Measurements from ENCODE around the gene PTPRB.

Gene PTPRB

DNA sequence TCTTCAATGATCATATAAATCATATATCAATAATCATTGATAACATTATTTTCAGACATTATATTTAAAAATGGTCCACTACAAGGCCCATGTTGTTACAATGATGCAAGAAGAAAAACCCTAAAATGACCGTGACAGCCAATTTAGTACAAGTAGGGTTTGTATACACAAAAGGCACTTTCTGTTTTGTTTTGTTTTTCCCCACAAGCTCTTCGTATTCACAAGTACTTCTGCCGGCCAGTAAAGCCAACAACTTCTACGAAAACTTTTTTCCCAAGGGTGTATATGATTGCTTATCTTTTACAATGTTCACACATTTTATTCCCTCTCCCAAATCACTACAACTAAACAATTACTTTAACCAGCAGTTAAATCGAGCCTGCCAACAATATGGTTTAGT, 9.6 kb downstream of the PTPRB start:
- TF ChIP-seq SPI1 (IDR thresholded peaks at IDR 0.05; ENCODE audit: low read depth, low read length), result no peak
- no peak for TF ChIP-seq POU2F2 (IDR thresholded peaks at IDR 0.05; ENCODE audit: low read depth, low read length)
- no peak for TF ChIP-seq POLR2AphosphoS5 (IDR thresholded peaks at IDR 0.05; ENCODE audit: low read depth, low read length)
- TF ChIP-seq POLR2A (IDR thresholded peaks at IDR 0.05; ENCODE audit: low read depth, low read length), result no peak
- TF ChIP-seq TAF1 (IDR thresholded peaks at IDR 0.05; ENCODE audit: low read depth, low read length), result no peak
- no peak for TF ChIP-seq PAX5 (IDR thresholded peaks at IDR 0.05; ENCODE audit: insufficient read depth, low read length, severe bottlenecking)
- FAIRE-seq (no peak), DNase-seq (ENCODE audit: insufficient read length, low spot score) (no peak)

DNA sequence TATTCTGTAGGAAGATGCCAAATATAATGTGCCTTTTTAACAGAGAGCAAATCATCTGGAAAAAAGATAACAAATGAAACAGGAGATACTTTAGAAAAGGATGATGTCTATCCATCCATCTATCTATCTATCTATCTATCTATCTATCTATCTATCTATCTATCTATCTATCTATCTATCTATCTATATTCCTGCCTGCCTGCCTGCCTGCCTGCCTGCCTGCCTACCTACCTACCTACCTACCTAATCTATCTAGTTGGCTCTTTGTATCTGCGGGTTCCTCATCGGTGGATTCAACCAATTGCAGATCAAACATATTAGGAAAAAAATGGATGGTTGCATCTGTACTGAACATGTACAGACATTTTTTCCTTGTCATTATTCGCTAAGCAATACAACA, 11.0 kb downstream of the PTPRB start:
- no peak for DNase-seq (ENCODE audit: insufficient read length, low spot score)
- no peak for FAIRE-seq
- no peak for TF ChIP-seq POLR2AphosphoS5 (IDR thresholded peaks at IDR 0.05; ENCODE audit: low read depth, low read length)

DNA sequence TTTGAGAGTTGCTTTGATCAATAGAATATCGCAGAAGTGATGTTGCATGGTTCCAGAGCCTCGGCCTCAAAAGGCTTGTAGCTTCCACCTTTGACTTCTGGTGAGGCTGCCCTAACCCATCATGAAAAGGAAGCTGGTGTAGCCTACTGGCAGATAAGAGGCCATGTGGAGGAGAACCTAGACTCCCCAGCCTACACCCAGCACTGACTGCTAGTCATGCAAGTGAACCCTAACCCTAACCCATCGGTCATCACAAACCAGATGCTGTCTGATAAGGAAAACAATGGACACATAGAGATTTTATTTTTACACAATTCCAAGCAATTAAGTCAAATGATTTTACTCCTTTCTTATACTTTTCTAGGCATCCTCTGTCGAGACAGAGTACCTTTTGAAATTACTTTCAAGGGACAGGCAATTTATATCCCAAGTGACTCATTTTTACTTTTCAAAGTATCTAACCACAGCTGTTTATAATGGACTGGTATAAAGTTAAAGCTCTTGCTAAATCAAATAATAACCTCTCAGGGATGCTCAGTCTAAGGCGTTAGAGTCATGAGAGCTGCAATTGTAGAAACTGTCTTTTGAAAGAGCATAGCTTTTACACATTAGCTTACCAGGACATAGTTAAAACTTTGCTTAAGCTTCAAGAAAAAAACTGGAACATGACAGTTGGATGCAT, 17.6 kb downstream of the PTPRB start:
- TF ChIP-seq POU2F2 (IDR thresholded peaks at IDR 0.05; ENCODE audit: low read depth, low read length) (no peak), PAX5 (IDR thresholded peaks at IDR 0.05; ENCODE audit: insufficient read depth, low read length, severe bottlenecking) (no peak), SPI1 (IDR thresholded peaks at IDR 0.05; ENCODE audit: low read depth, low read length) (no peak), TAF1 (IDR thresholded peaks at IDR 0.05; ENCODE audit: low read depth, low read length) (no peak), POLR2A (IDR thresholded peaks at IDR 0.05; ENCODE audit: low read depth, low read length) (no peak)

DNA sequence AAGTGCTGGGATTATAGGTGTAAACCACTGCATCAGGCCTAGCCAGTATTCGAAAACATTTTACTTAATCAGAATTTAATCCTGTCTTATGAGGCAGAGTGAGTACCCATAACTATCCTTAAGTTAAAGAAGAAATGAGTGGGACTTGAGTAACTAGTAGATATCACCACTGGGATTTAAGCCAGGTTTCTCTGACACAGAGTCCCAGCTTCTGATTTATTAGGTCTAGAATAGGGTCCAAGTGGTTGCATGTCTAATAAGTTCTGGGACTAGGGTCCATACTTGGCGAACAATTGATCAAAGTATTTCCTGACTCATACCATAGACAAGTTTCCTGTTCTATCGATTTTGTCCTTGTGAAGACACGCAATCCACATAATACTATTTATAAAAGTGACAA, 18.9 kb downstream of the PTPRB start:
- no peak for TF ChIP-seq TAF1 (IDR thresholded peaks at IDR 0.05; ENCODE audit: low read depth, low read length)
- TF ChIP-seq POLR2AphosphoS5 (IDR thresholded peaks at IDR 0.05; ENCODE audit: low read depth, low read length), result no peak
- TF ChIP-seq POLR2A (IDR thresholded peaks at IDR 0.05; ENCODE audit: low read depth, low read length), result no peak
- no peak for TF ChIP-seq SPI1 (IDR thresholded peaks at IDR 0.05; ENCODE audit: low read depth, low read length)
- no peak for TF ChIP-seq POU2F2 (IDR thresholded peaks at IDR 0.05; ENCODE audit: low read depth, low read length)
- TF ChIP-seq PAX5 (IDR thresholded peaks at IDR 0.05; ENCODE audit: insufficient read depth, low read length, severe bottlenecking), result no peak
- FAIRE-seq, result no peak
- no peak for DNase-seq (ENCODE audit: insufficient read length, low spot score)

More for the DNA sequence above, 17.6 kb downstream of the PTPRB start:
- FAIRE-seq (no peak), DNase-seq (ENCODE audit: insufficient read length, low spot score) (no peak)

DNA sequence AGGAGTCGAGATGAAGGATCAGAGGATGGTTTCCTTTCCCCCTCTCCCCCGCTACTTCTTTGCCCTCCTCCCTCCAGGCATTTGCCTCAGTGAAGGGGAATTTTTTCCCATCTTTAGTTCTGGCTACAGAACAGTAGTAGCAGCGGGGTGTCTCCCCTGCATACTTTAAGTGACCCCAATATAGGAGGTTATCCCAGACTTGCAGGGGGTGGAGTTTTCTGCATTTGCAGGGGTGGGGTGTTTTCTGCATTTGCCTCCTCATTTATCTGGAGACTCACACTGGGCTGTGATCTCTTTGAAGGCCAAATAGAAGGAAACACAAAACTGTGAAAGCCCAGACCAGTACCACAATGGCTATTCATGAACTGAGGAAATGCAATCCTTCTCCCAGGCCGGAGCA, 19.8 kb downstream of the PTPRB start:
- no peak for FAIRE-seq
- no peak for DNase-seq (ENCODE audit: insufficient read length, low spot score)
- TF ChIP-seq POLR2AphosphoS5 (IDR thresholded peaks at IDR 0.05; ENCODE audit: low read depth, low read length) (no peak), POU2F2 (IDR thresholded peaks at IDR 0.05; ENCODE audit: low read depth, low read length) (no peak), POLR2A (IDR thresholded peaks at IDR 0.05; ENCODE audit: low read depth, low read length) (no peak)

DNA sequence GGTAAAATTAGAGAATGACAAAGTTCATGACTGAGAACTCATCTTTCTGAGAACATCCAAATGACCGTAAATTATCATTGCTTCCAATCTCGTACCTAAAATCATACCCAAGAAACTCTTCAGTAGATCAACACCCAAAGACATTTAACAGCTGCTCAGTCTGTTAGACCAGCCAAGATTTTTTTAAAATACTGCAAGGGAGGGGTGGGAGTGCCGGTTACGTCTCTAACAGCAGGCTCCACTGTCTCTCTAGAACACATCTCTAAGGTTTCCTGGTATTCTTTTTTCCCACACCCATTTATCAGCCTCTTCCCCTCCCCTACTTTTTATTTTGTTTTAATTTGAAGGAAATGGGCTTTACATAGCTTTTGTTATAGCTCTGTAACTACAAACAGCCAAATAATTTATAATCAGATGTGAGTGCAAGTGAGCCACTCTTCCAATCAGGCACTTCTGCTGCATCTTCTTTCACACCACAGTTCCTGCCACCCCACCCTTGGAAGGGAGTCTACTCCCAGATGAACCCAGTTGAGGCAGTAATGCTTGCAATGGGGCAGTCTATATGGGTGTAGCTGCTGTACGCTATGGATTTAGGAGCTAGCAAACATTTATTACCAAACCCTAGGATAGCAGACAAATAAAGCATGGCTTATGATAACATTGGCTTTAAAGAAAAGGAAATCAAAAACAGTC, 21.9 kb downstream of the PTPRB start:
- no peak for DNase-seq (ENCODE audit: insufficient read length, low spot score)
- no peak for FAIRE-seq
- TF ChIP-seq SPI1 (IDR thresholded peaks at IDR 0.05; ENCODE audit: low read depth, low read length) (no peak), TAF1 (IDR thresholded peaks at IDR 0.05; ENCODE audit: low read depth, low read length) (no peak), POLR2A (IDR thresholded peaks at IDR 0.05; ENCODE audit: low read depth, low read length) (no peak), POU2F2 (IDR thresholded peaks at IDR 0.05; ENCODE audit: low read depth, low read length) (no peak), PAX5 (IDR thresholded peaks at IDR 0.05; ENCODE audit: insufficient read depth, low read length, severe bottlenecking) (no peak), POLR2AphosphoS5 (IDR thresholded peaks at IDR 0.05; ENCODE audit: low read depth, low read length) (no peak)

DNA sequence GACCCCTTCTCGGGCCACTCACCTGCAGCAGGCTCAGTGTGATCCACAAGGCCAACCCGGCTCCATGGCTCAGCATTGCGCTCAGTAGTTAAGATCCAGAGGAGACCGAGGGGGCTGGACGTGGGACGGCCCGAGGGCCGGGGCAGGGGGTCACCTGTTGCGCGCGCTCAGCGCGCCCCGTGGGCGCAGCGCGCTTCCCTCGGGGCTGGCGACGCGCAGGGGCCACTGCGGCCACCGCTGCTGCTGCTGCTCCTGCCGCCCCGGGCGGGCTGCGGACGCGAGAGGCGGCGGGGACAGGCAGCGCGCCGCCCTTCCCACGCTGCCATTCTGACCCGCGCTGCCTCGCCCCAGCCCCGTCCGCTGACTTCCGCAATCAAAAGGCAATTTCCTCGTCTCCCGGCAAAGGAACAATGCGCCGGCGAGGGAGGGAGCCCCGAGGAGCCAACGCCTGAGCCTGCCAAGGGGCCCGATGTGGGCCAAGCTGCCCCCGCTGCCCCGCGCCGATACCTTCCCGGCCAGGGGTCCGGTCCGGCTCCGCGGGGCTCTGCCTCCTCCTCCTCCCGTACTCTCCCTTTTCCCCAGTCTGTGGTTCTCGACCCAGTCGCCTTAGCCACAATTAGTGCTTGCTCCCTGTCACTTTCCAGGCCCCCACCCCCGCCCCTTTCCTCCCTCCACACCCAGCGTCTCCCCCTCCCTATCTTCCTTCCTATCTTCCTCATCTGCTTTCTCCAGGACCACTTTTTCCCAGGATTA, 27.3 kb downstream of the PTPRB start:
- FAIRE-seq (no peak), DNase-seq (ENCODE audit: insufficient read length, low spot score) (no peak)

DNA sequence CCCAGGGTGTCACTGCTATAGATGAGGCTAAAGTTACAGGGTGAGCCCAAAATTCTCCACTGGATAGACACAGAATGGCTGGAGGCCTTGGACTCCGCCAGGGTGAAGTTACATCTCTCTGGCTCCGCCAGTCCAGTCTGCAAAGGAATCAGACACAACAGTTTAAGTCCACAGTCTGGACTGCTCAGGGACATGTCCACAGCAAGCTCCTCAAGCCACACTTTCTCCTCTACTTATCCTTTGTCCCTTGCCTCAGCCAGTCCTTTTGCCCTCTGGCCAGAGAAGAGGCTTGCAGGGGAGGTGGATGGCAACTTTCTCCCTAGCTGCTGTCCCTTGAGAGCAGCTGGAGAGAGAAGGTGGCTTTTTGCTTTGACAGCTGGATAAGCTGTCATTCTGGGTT, 28.0 kb downstream of the PTPRB start:
- no peak for FAIRE-seq
- no peak for DNase-seq (ENCODE audit: insufficient read length, low spot score)
- no peak for TF ChIP-seq TAF1 (IDR thresholded peaks at IDR 0.05; ENCODE audit: low read depth, low read length)
- no peak for TF ChIP-seq POLR2AphosphoS5 (IDR thresholded peaks at IDR 0.05; ENCODE audit: low read depth, low read length)
- TF ChIP-seq POLR2A (IDR thresholded peaks at IDR 0.05; ENCODE audit: low read depth, low read length), result no peak

More for the DNA sequence above, 27.3 kb downstream of the PTPRB start:
- no peak for TF ChIP-seq TAF1 (IDR thresholded peaks at IDR 0.05; ENCODE audit: low read depth, low read length)
- TF ChIP-seq POLR2A (IDR thresholded peaks at IDR 0.05; ENCODE audit: low read depth, low read length), result no peak
- no peak for TF ChIP-seq SPI1 (IDR thresholded peaks at IDR 0.05; ENCODE audit: low read depth, low read length)
- no peak for TF ChIP-seq POLR2AphosphoS5 (IDR thresholded peaks at IDR 0.05; ENCODE audit: low read depth, low read length)
- TF ChIP-seq PAX5 (IDR thresholded peaks at IDR 0.05; ENCODE audit: insufficient read depth, low read length, severe bottlenecking), result no peak
- no peak for TF ChIP-seq POU2F2 (IDR thresholded peaks at IDR 0.05; ENCODE audit: low read depth, low read length)

DNA sequence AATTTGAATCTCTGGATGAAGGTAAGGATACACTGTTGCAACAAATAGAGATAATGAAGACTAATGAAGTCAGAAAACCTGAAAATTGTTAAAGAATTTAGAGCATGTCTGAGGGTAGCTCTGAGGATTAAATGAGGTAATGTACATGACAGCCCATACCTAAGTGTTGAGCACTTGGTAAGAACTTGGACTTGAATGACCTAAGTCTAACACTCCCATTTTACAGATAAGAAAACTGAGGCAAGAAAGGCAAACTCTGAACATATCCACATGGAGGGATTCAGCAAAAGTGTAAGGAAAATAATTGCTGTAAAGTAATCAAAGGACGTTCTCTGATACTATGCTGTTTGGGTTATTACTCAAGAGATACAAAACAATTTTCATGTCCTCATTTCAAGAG, 29.0 kb downstream of the PTPRB start:
- TF ChIP-seq POU2F2 (IDR thresholded peaks at IDR 0.05; ENCODE audit: low read depth, low read length) (no peak), PAX5 (IDR thresholded peaks at IDR 0.05; ENCODE audit: insufficient read depth, low read length, severe bottlenecking) (no peak), POLR2A (IDR thresholded peaks at IDR 0.05; ENCODE audit: low read depth, low read length) (no peak), POLR2AphosphoS5 (IDR thresholded peaks at IDR 0.05; ENCODE audit: low read depth, low read length) (no peak), TAF1 (IDR thresholded peaks at IDR 0.05; ENCODE audit: low read depth, low read length) (no peak), SPI1 (IDR thresholded peaks at IDR 0.05; ENCODE audit: low read depth, low read length) (no peak)
- FAIRE-seq (no peak), DNase-seq (ENCODE audit: insufficient read length, low spot score) (no peak)
